Ascending aorta (tissue), 2 donors: ENCODE results near the gene SKP1. TPM values are rescaled to one million over a fixed set of nuclear protein-coding genes. Genes with fewer than 3 reads are reported as not detected.

Experiments
- DNase-seq, 2 donors: peaks; one replicate each; pipeline ENCODE4 v3.0.0-alpha.2; 2019; ENCODE audit warnings: low spot score in 2 of 2
- H3K27ac ChIP-seq, 2 donors: fragments of 200-600 bp; sonication (generic); one replicate each; pipeline ENCODE4 v1.5.1; 2016 to 2017; ENCODE audit warnings: mild to moderate bottlenecking in 1 of 2
- H3K27me3 ChIP-seq: fragments of 200-600 bp; sonication (generic); one replicate; pipeline ENCODE4 v1.5.1; 2017
- H3K36me3 ChIP-seq, 2 donors: fragments of 200-600 bp; sonication (generic); one replicate each; pipeline ENCODE4 v1.5.1; 2016
- H3K4me1 ChIP-seq, 2 donors: fragments of 200-600 bp; sonication (generic); one replicate each; pipeline ENCODE4 v1.5.1; 2016 to 2017; ENCODE audit warnings: mild to moderate bottlenecking in 1 of 2
- H3K4me3 ChIP-seq, 2 donors: fragments of 200-600 bp; sonication (generic); one replicate each; pipeline ENCODE4 v1.5.1; 2016 to 2017; ENCODE audit warnings: mild to moderate bottlenecking in 1 of 2
- H3K9me3 ChIP-seq, 2 donors: fragments of 200-600 bp; sonication (generic); one replicate each; pipeline ENCODE4 v1.5.1; 2016
- CTCF ChIP-seq, 3 experiments: fragments of 200-600 bp in 2 of 3; fragments of 450-650 bp in 1 of 3; sonication (generic) in 2 of 3; IDR thresholded peaks; one replicate each; pipeline ENCODE4 v1.5.1; 2016 to 2019; ENCODE audit warnings: antibody characterized with exemption in 3 of 3, mild to moderate bottlenecking in 1 of 3, moderate library complexity in 1 of 3
- intact Hi-C: fragments of 100-400 bp; cut with DNase I; formaldehyde crosslinking; loops from one replicate; pipeline ENCODE4 v1.15.1; 2023
- total RNA-seq: library from RNA; depleted of rRNA; stranded (reverse); fragments of >200 nt; gene quantifications from one replicate; pipeline ENCODE4 v1.1.0, GENCODE V29; 2016

Gene SKP1
- total RNA-seq, 1 donor from 2014 or later: 144 TPM

- no peak for TF ChIP-seq CTCF (IDR thresholded peaks at IDR 0.05)
- no peaks in the 10 kb centered on the region for H3K27me3 ChIP-seq
- no peak overlapping the region for H3K4me3 ChIP-seq
- intact Hi-C loops: no loop called here
- H3K4me1 ChIP-seq: no peaks in the 10 kb centered on the region
- no peaks in the 10 kb centered on the region for H3K9me3 ChIP-seq
- H3K27ac ChIP-seq: no peak overlapping the region
- H3K36me3 ChIP-seq: peaks cover 16 to 43% of the 10 kb centered on the region in 2 donors
- no peak for DNase-seq
Observed at GRCh38 chr5:134142052-134142451, 34.7 kb downstream of the SKP1 start.

GRCh38 chr5:134141331-134142050 is 35.3 kb downstream of the SKP1 start:
- DNase-seq: no peak
- intact Hi-C loops: loop anchor here (2.0 kb wide), 1 partner anchor 39 kb away; no protein-coding TSS in a partner anchor
- H3K9me3 ChIP-seq: no peaks in the 10 kb centered on the region
- peaks cover 20 to 43% of the 10 kb centered on the region in 2 donors for H3K36me3 ChIP-seq
- TF ChIP-seq CTCF (IDR thresholded peaks at IDR 0.05): no peak
- H3K4me1 ChIP-seq: no peaks in the 10 kb centered on the region
- no peak overlapping the region for H3K27ac ChIP-seq
- H3K4me3 ChIP-seq: no peak overlapping the region
- no peaks in the 10 kb centered on the region for H3K27me3 ChIP-seq

GRCh38 chr5:134140530-134141201 is 36.1 kb downstream of the SKP1 start:
- no peaks in the 10 kb centered on the region for H3K9me3 ChIP-seq
- no peaks in the 10 kb centered on the region for H3K27me3 ChIP-seq
- intact Hi-C loops: loop anchor here (1.0 to 2.0 kb wide), 2 partner anchors 38 to 101 kb away; no protein-coding TSS in a partner anchor
- TF ChIP-seq CTCF (IDR thresholded peaks at IDR 0.05): peak; percentile 61 to 72 (median 62)
- DNase-seq: no peak
- no peak overlapping the region for H3K27ac ChIP-seq
- H3K4me1 ChIP-seq: no peaks in the 10 kb centered on the region
- no peak overlapping the region for H3K4me3 ChIP-seq
- H3K36me3 ChIP-seq: peaks cover 14 to 43% of the 10 kb centered on the region in 2 donors

GRCh38 chr5:134139891-134140469 is 36.8 kb downstream of the SKP1 start:
- intact Hi-C loops: loop anchor here (1.0 to 2.0 kb wide), 2 partner anchors 37 to 101 kb away; no protein-coding TSS in a partner anchor
- no peaks in the 10 kb centered on the region for H3K4me1 ChIP-seq
- H3K36me3 ChIP-seq: peaks cover 14 to 38% of the 10 kb centered on the region in 2 donors
- no peaks in the 10 kb centered on the region for H3K27me3 ChIP-seq
- H3K4me3 ChIP-seq: no peak overlapping the region
- no peaks in the 10 kb centered on the region for H3K9me3 ChIP-seq
- no peak for TF ChIP-seq CTCF (IDR thresholded peaks at IDR 0.05)
- no peak for DNase-seq
- no peak overlapping the region for H3K27ac ChIP-seq

GRCh38 chr5:134139377-134139851 is 37.3 kb downstream of the SKP1 start:
- Histone ChIP-seq H3K27ac (no peak overlapping the region), H3K4me3 (no peak overlapping the region), H3K9me3 (no peaks in the 10 kb centered on the region), H3K36me3 (peaks cover 14 to 39% of the 10 kb centered on the region in 2 donors), H3K27me3 (no peaks in the 10 kb centered on the region), H3K4me1 (no peaks in the 10 kb centered on the region)
- intact Hi-C loops: no loop called here
- DNase-seq: peak in 1 of 2 donors; percentile 7
- TF ChIP-seq CTCF (IDR thresholded peaks at IDR 0.05): no peak
